Stimulated activated CD4-positive, alpha-beta T cell treated with anti-CD3 and anti-CD28 coated beads, TNF-alpha, amount 100 ng/mL, for 1 hour (primary cell): ENCODE data around the gene TBC1D32.
"Not testable (repeated sequence)": the region's sequence is repeated elsewhere in the genome, so short reads cannot be mapped to it uniquely, and the experiment has no call there.

ENCODE experiments used
- DNase-seq, 3 donors: peaks; one replicate each; pipeline ENCODE4 v3.0.0-alpha.2; 2020; ENCODE audit warnings: low read depth in 3 of 3, low spot score in 1 of 3

The TBC1D32 gene

GRCh38 chr6:121143476-121143875, 190.8 kb downstream of the TBC1D32 start:
- DNase-seq, result no peak

- DNase-seq, result no peak
Measured at GRCh38 chr6:121142093-121142492, 192.2 kb downstream of the TBC1D32 start.

GRCh38 chr6:121135425-121135824, 198.9 kb downstream of the TBC1D32 start:
- no peak for DNase-seq

- no peak for DNase-seq
Measured at GRCh38 chr6:121134922-121135321, 199.4 kb downstream of the TBC1D32 start.

- no peak for DNase-seq
Measured at GRCh38 chr6:121124600-121124999, 209.7 kb downstream of the TBC1D32 start.

GRCh38 chr6:121112356-121112755, 221.9 kb downstream of the TBC1D32 start:
- DNase-seq, result no peak

- no peak for DNase-seq
Measured at GRCh38 chr6:121110733-121111132, 223.5 kb downstream of the TBC1D32 start.

GRCh38 chr6:121106962-121107361, 227.3 kb downstream of the TBC1D32 start:
- no peak for DNase-seq

- no peak for DNase-seq
Measured at GRCh38 chr6:121105461-121105860, 228.8 kb downstream of the TBC1D32 start.

- DNase-seq, result no peak
Measured at GRCh38 chr6:121093928-121094327, 240.4 kb downstream of the TBC1D32 start.

GRCh38 chr6:121090492-121090891, 243.8 kb downstream of the TBC1D32 start:
- DNase-seq, result no peak

- no peak for DNase-seq
Measured at GRCh38 chr6:121086876-121087275, 247.4 kb downstream of the TBC1D32 start.

- no peak for DNase-seq
Measured at GRCh38 chr6:121076119-121076518, 258.2 kb downstream of the TBC1D32 start.

- not testable (repeated sequence) for DNase-seq
Measured at GRCh38 chr6:121068749-121069148, 265.5 kb downstream of the TBC1D32 start.

GRCh38 chr6:121067381-121067780, 266.9 kb downstream of the TBC1D32 start:
- DNase-seq, result no peak

- DNase-seq, result no peak
Measured at GRCh38 chr6:121064345-121064744, 269.9 kb downstream of the TBC1D32 start.

GRCh38 chr6:121055572-121056163, 278.6 kb downstream of the TBC1D32 start:
- DNase-seq, result no peak

GRCh38 chr6:121048593-121048992, 285.7 kb downstream of the TBC1D32 start:
- not testable (repeated sequence) for DNase-seq

- DNase-seq, result not testable (repeated sequence)
Measured at GRCh38 chr6:121044905-121045304, 289.4 kb downstream of the TBC1D32 start.

- not testable (repeated sequence) for DNase-seq
Measured at GRCh38 chr6:121043706-121044105, 290.6 kb downstream of the TBC1D32 start.

- DNase-seq, result not testable (repeated sequence)
Measured at GRCh38 chr6:121043211-121043610, 291.1 kb downstream of the TBC1D32 start.

- DNase-seq, result no peak
Measured at GRCh38 chr6:121042766-121043165, 291.5 kb downstream of the TBC1D32 start.

GRCh38 chr6:121040831-121041230, 293.4 kb downstream of the TBC1D32 start:
- no peak for DNase-seq
